Measurements from ENCODE around the gene SYT2. TPM values are rescaled to one million over a fixed set of nuclear protein-coding genes. Genes with fewer than 3 reads are reported as not detected.
A peak's percentile ranks its signal among the peaks of the same experiment; 100 is the strongest.

Gene SYT2
- total and polyA plus RNA-seq, 10 donors = under 0.01 to 0.14 (median 0.03) TPM; not detected in 3

DNA sequence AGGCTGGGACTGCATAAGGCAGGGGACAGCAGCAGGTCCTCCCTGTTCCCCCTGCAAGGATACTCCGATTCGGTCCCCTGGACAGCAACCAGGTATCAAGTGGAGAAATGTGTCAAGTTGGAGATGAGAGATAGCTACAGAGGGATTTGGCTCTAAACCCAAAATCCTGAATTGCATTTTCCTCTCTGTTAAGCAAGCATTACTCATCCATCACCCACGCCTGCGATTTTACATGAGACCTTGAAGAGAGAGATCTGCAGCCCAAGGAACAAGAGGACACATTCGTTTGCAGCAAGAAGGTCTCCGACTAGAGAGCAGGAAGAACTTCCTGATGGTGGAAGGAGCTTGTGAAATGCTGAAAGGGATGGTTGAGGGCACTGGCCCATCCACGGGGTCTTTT lies 21.9 kb downstream of the SYT2 start:
- H3K27ac ChIP-seq = no peak overlapping the region
- H3K4me1 ChIP-seq = no peaks in the 10 kb centered on the region
- no peak for DNase-seq
- intact Hi-C loops (cut with DNase I; ENCODE audit: low total_unique reads) = no loop called here
- 63 to 83% (median 78%) methylated on average over 7 of the region's 7 CpGs for WGBS, 5 donors
- H3K4me3 ChIP-seq = no peak overlapping the region
- H3K27me3 ChIP-seq (replicated peaks in 1 of 7) = peaks cover 0 to 88% (median 8%) of the 10 kb centered on the region in 7 donors
- no peaks in the 10 kb centered on the region for H3K36me3 ChIP-seq
- TF ChIP-seq, protein P1, sequence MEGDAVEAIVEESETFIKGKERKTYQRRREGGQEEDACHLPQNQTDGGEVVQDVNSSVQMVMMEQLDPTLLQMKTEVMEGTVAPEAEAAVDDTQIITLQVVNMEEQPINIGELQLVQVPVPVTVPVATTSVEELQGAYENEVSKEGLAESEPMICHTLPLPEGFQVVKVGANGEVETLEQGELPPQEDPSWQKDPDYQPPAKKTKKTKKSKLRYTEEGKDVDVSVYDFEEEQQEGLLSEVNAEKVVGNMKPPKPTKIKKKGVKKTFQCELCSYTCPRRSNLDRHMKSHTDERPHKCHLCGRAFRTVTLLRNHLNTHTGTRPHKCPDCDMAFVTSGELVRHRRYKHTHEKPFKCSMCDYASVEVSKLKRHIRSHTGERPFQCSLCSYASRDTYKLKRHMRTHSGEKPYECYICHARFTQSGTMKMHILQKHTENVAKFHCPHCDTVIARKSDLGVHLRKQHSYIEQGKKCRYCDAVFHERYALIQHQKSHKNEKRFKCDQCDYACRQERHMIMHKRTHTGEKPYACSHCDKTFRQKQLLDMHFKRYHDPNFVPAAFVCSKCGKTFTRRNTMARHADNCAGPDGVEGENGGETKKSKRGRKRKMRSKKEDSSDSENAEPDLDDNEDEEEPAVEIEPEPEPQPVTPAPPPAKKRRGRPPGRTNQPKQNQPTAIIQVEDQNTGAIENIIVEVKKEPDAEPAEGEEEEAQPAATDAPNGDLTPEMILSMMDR (IDR thresholded peaks at IDR 0.05 in 8 of 11, conservative IDR thresholded peaks at IDR 0.05 in 3 of 11) = no peak
- TF ChIP-seq POLR2A (IDR thresholded peaks at IDR 0.05) (no peak), POLR2AphosphoS5 (IDR thresholded peaks at IDR 0.05) (no peak)
- no peaks in the 10 kb centered on the region for H3K9me3 ChIP-seq

DNA sequence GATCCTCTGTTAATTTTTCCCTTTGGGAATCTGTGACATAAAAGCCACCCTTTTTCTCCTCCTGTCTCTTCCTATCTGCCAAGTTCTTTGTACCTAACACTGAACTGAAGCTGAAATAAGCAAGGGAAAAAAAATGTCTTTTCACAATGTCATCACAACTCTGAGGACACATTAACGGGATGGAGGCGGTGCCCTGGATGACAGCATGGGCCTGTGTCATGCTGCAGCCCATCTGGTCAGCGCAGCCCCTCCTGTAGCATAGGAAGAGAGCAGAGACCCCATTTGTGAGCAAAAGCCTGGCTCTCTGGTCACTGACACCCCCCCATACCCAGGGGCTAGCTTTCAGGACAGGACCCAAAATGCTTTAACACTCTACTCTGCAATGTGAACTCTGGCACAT lies 22.5 kb downstream of the SYT2 start:
- TF ChIP-seq POLR2A (IDR thresholded peaks at IDR 0.05) (no peak), POLR2AphosphoS5 (IDR thresholded peaks at IDR 0.05) (no peak)
- TF ChIP-seq, protein P1 (IDR thresholded peaks at IDR 0.05 in 8 of 11, conservative IDR thresholded peaks at IDR 0.05 in 3 of 11) = no peak
- H3K27ac ChIP-seq = no peak overlapping the region
- DNase-seq = peak; percentile 31
- no peak overlapping the region for H3K4me3 ChIP-seq
- peaks cover 0 to 88% (median 8%) of the 10 kb centered on the region in 7 donors for H3K27me3 ChIP-seq (replicated peaks in 1 of 7)
- H3K9me3 ChIP-seq = no peaks in the 10 kb centered on the region
- intact Hi-C loops (cut with DNase I; ENCODE audit: low total_unique reads) = no loop called here
- no peaks in the 10 kb centered on the region for H3K36me3 ChIP-seq
- WGBS, 5 donors = 75 to 82% (median 78%) methylated on average over 3 of the region's 3 CpGs
- no peaks in the 10 kb centered on the region for H3K4me1 ChIP-seq

DNA sequence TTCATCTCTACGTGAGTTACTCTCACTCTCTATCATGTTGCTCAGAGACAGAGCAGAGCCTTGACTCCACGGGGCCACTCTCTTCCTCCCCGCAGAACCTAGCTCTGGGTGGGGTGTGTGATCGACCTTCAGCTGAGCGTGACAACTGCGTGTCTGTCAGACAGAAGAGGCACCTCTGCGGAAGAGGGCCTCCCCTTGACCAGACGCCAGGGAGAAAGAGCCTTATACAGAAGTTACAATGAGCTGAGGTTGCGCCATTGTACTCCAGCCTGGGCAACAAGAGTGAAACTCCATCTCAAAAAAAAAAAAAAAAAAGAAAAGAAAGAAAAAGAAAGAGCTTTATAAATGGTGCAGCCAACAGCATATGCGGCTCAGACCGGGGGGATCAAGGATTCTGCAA lies 22.9 kb downstream of the SYT2 start:
- Histone ChIP-seq H3K4me1 (no peaks in the 10 kb centered on the region), H3K27me3 (replicated peaks in 1 of 7) (peaks cover 0 to 89% (median 8%) of the 10 kb centered on the region in 7 donors), H3K9me3 (no peaks in the 10 kb centered on the region), H3K4me3 (no peak overlapping the region), H3K36me3 (no peaks in the 10 kb centered on the region), H3K27ac (no peak overlapping the region)
- DNase-seq = peak; percentile 27
- TF ChIP-seq, protein P1 (IDR thresholded peaks at IDR 0.05 in 8 of 11, conservative IDR thresholded peaks at IDR 0.05 in 3 of 11) = no peak
- no peak for TF ChIP-seq POLR2AphosphoS5 (IDR thresholded peaks at IDR 0.05)
- no peak for TF ChIP-seq POLR2A (IDR thresholded peaks at IDR 0.05)
- intact Hi-C loops (cut with DNase I; ENCODE audit: low total_unique reads) = no loop called here
- WGBS, 5 donors = 67 to 78% (median 70%) methylated on average over 11 of the region's 11 CpGs

DNA sequence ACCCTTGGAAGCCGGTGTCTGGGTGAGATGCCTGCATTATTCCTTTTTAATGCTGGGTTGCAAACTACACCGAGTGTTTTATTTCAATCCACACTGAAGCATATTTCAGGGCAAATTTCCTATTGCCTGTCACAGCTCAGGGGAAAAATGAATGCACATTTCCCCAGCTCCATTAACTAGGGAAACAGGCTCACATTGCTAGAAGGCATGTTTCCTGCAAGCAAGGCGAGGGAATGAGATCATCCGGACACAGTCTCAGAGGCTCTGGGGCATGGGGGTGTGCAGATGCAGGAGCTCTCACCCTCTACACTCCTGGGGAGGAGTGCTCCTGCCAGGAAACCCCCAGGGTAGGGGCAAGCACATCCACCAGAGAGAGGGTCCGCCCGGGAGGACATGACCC lies 24.6 kb downstream of the SYT2 start:
- Histone ChIP-seq H3K27ac (no peak overlapping the region), H3K9me3 (no peaks in the 10 kb centered on the region), H3K27me3 (replicated peaks in 1 of 7) (peaks cover 0 to 93% (median 10%) of the 10 kb centered on the region in 7 donors), H3K4me1 (no peaks in the 10 kb centered on the region), H3K4me3 (no peak overlapping the region), H3K36me3 (no peaks in the 10 kb centered on the region)
- DNase-seq = no peak
- WGBS, 5 donors = 57 to 76% (median 70%) methylated on average over 6 of the region's 6 CpGs
- intact Hi-C loops (cut with DNase I; ENCODE audit: low total_unique reads) = no loop called here
- TF ChIP-seq POLR2A (IDR thresholded peaks at IDR 0.05) (no peak), POLR2AphosphoS5 (IDR thresholded peaks at IDR 0.05) (no peak)
- TF ChIP-seq, protein P1 (IDR thresholded peaks at IDR 0.05 in 8 of 11, conservative IDR thresholded peaks at IDR 0.05 in 3 of 11) = no peak

All from spleen (tissue), 11 donors.